Glutamatergic neuron (in vitro differentiated cells): ENCODE results near the gene LAP3. TPM values are rescaled to one million over a fixed set of nuclear protein-coding genes. Genes with fewer than 3 reads are reported as not detected.
A peak's percentile ranks its signal among the peaks of the same experiment; 100 is the strongest.

Experiments used
- DNase-seq: peaks from one replicate; pipeline ENCODE4 v3.0.0; 2022
- H3K27ac Mint-ChIP-seq: one replicate; pipeline ENCODE4 v1.8.0; 2020; ENCODE audit warnings: mild to moderate bottlenecking, mixed read lengths, inconsistent platforms; ENCODE audit not compliant: unreplicated experiment
- H3K27me3 Mint-ChIP-seq: one replicate; pipeline ENCODE4 v1.8.0; 2020; ENCODE audit warnings: mild to moderate bottlenecking, moderate library complexity, mixed read lengths, inconsistent platforms; ENCODE audit not compliant: unreplicated experiment
- H3K36me3 Mint-ChIP-seq: one replicate; pipeline ENCODE4 v1.8.0; 2020; ENCODE audit warnings: mild to moderate bottlenecking, mixed read lengths, inconsistent platforms; ENCODE audit not compliant: unreplicated experiment
- H3K4me1 Mint-ChIP-seq: one replicate; pipeline ENCODE4 v1.8.0; 2020; ENCODE audit warnings: mild to moderate bottlenecking, low read depth, mixed read lengths, inconsistent platforms; ENCODE audit not compliant: unreplicated experiment
- H3K4me3 Mint-ChIP-seq: one replicate; pipeline ENCODE4 v1.8.0; 2020; ENCODE audit warnings: mild to moderate bottlenecking, mixed read lengths, inconsistent platforms; ENCODE audit not compliant: unreplicated experiment
- H3K9me3 Mint-ChIP-seq: one replicate; pipeline ENCODE4 v1.8.0; 2020; ENCODE audit warnings: mild to moderate bottlenecking, moderate library complexity, mixed read lengths, inconsistent platforms; ENCODE audit not compliant: unreplicated experiment
- long read RNA-seq: library from polyadenylated mRNA; unstranded; transcript quantifications from one replicate; pipeline ENCODE4 v2.0.0, GENCODE V29; 2020; ENCODE audit not compliant: unreplicated experiment
- total RNA-seq: library from RNA; stranded (reverse); fragmentation: NEBNext Ultra II Directional; extraction: Animal tissue kit (Norgen Biotek cat#: 25700); gene quantifications from one replicate; pipeline ENCODE4 v1.2.1, GENCODE V29; 2021; ENCODE audit not compliant: unreplicated experiment
- TF ChIP-seq, protein P1 (sequence below): fragments of 200-600 bp; sonication (generic); IDR thresholded peaks from one replicate; pipeline ENCODE4 v1.5.0; 2021; ENCODE audit not compliant: partially characterized antibody, unreplicated experiment

Gene LAP3
- total RNA-seq: 24.9 TPM
- long read RNA-seq, transcript LAP3-201 (13 exons, 2,213 nt): major isoform, 26 of 28 reads
- long read RNA-seq, partial matches to known transcripts: 1 of 28 reads
- long read RNA-seq, other reads (novel, unspliced or antisense): 1 of 28 reads

DNA sequence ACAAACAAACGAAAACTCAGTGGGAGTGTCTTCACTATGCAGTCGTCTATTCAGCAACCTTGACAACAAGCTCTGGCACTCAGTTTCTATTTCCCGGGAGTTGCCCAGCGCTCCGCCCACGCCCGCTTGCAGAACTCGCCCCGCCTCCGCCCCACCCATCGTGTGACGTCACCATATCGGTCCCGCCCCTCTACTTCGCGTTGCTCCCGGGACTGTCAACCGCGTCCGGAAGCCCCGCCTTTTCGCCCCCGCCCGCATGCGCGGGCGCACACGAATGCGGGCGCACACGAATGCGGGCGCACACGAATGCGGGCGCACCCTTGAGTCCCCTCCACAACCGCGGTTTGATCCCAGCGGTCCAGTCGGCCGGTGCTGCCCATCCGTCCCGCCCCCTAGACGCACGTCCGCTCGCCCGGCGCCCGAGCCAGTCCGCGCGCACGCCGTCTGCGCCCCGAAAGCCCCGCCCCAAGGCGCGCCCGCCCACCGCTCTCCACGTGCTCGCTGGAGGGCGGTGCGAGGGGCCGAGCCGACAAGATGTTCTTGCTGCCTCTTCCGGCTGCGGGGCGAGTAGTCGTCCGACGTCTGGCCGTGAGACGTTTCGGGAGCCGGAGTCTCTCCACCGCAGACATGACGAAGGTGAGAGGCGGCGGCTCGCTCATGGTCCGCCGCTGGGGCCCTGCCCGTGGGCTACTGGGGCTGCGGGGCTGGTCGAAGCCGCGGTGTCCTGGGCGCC lies at the start of gene LAP3:
Gene LAP3, plus strand, starts transcription at position 267 of the 733 bp plus-strand sequence. Its CDS starts 268 bp downstream, at position 535.
- peak within 1 kb of the TSS; percentile 12 for H3K27ac Mint-ChIP-seq
- H3K9me3 Mint-ChIP-seq: peaks cover 2% of the 10 kb centered on the region
- peak; percentile 98 for DNase-seq
- peaks cover 2% of the 10 kb centered on the region for H3K27me3 Mint-ChIP-seq
- no peaks in the 10 kb centered on the region for H3K36me3 Mint-ChIP-seq
- peaks cover 4% of the 10 kb centered on the region for H3K4me1 Mint-ChIP-seq
- peak within 1 kb of the TSS; percentile 92 for H3K4me3 Mint-ChIP-seq
- TF ChIP-seq, protein P1, sequence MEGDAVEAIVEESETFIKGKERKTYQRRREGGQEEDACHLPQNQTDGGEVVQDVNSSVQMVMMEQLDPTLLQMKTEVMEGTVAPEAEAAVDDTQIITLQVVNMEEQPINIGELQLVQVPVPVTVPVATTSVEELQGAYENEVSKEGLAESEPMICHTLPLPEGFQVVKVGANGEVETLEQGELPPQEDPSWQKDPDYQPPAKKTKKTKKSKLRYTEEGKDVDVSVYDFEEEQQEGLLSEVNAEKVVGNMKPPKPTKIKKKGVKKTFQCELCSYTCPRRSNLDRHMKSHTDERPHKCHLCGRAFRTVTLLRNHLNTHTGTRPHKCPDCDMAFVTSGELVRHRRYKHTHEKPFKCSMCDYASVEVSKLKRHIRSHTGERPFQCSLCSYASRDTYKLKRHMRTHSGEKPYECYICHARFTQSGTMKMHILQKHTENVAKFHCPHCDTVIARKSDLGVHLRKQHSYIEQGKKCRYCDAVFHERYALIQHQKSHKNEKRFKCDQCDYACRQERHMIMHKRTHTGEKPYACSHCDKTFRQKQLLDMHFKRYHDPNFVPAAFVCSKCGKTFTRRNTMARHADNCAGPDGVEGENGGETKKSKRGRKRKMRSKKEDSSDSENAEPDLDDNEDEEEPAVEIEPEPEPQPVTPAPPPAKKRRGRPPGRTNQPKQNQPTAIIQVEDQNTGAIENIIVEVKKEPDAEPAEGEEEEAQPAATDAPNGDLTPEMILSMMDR: no peak

DNA sequence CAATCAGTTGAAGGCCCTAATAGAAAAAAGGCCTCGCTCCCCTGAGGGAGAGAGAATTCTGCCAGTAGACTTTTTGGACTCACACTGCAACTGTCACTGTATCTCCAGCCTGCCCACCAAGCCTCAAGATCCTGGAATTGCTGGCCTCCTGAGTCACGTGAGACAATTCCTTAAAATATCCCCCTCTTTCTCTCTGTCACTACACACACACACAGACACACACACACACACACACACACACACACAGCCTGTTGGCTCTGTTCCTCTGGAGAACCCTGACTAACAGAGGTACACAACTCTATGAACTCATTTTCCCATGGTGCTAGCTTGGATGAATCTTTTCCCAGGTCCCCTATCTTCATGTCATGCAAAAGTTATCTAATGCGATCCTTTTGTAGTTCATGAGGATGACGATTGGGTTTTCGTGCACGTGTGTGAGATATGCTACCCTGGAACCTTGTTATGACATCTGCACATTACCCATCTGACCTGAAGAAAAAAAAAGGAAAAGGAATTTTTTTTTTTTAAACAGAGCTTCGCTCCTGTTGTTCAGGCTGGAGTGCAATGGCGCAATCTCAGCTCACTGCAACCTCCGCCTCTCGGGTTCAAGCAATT lies 48.3 kb upstream of the LAP3 start:
- no peak overlapping the region for H3K4me3 Mint-ChIP-seq
- H3K4me1 Mint-ChIP-seq: no peaks in the 10 kb centered on the region
- peaks cover 6% of the 10 kb centered on the region for H3K27me3 Mint-ChIP-seq

DNA sequence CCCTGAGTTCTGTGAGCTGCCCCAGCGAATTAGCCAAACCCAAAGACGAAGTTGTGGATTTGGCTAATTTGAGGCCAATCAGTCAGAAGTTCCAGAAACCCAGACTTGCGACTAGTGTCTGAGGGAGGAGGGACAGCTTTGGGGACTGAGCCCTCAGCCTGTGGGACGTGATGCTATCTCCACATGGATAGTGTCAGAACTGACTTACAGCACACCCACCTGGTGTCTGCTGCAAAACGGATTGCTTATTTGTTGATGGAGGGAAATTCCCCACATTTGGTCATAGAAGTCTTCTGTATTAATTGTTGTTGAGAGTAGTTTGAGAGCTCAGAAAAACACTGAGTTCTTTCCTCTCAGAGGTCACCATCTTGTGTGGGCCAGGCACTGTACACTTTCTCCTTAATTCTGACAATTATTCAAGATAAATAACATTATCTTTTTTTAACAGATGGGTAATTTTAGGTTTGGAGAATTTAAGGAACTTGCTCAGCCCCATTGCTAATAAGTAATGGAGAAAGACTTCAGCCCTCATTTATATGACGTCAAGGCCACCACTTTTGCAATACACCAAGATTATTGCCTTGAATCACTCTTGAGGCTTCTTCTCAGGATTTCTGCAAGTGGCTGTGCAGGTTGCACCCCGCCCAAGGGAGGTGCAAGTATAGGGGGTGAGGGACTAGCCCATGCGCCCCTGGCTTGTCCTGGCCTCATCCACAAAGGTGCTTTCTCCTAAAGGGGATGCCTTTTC lies 45.3 kb upstream of the LAP3 start:
- Mint-ChIP-seq H3K4me1 (peaks cover 4% of the 10 kb centered on the region), H3K36me3 (no peaks in the 10 kb centered on the region), H3K4me3 (no peak overlapping the region), H3K9me3 (peaks cover 4% of the 10 kb centered on the region), H3K27ac (no peak overlapping the region), H3K27me3 (peaks cover 5% of the 10 kb centered on the region)
- no peak for DNase-seq
- TF ChIP-seq, protein P1: no peak

More for the DNA sequence above, 48.3 kb upstream of the LAP3 start:
- TF ChIP-seq, protein P1: no peak
- Mint-ChIP-seq H3K27ac (no peak overlapping the region), H3K36me3 (no peaks in the 10 kb centered on the region), H3K9me3 (peaks cover 2% of the 10 kb centered on the region)
- no peak for DNase-seq

DNA sequence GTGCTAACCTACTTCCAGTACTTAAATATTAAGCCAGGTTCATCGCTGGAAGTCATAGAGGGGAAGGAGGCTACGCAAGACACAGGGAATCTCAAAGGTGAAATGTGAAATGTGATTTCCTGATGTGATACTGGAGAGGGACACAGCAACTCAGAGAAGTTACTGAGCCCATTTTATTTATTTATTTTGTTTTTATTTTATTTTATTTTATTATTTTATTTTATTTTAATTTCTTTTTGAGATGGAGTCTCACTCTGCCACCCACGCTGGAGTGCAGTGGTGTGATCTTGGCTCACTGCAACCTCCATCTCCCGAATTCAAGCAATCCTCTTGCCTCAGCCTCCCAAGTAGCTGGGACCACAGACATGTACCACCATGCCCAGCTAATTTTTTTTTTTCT lies 42.3 kb upstream of the LAP3 start:
- Mint-ChIP-seq H3K9me3 (peaks cover 2% of the 10 kb centered on the region), H3K4me3 (no peak overlapping the region), H3K27ac (peak overlapping the region; percentile 91), H3K4me1 (peaks cover 4% of the 10 kb centered on the region), H3K36me3 (no peaks in the 10 kb centered on the region), H3K27me3 (no peaks in the 10 kb centered on the region)
- TF ChIP-seq, protein P1: no peak
- DNase-seq: no peak
